GM10847 (cell line): ENCODE measurements around the gene DPP7.

Experiments
- POLR2A ChIP-seq: IDR thresholded peaks from 2 replicates; pipeline ENCODE4 v1.6.1; 2011; ENCODE audit not compliant: insufficient read length; ENCODE audit errors: extremely low read depth

Gene DPP7

DNA sequence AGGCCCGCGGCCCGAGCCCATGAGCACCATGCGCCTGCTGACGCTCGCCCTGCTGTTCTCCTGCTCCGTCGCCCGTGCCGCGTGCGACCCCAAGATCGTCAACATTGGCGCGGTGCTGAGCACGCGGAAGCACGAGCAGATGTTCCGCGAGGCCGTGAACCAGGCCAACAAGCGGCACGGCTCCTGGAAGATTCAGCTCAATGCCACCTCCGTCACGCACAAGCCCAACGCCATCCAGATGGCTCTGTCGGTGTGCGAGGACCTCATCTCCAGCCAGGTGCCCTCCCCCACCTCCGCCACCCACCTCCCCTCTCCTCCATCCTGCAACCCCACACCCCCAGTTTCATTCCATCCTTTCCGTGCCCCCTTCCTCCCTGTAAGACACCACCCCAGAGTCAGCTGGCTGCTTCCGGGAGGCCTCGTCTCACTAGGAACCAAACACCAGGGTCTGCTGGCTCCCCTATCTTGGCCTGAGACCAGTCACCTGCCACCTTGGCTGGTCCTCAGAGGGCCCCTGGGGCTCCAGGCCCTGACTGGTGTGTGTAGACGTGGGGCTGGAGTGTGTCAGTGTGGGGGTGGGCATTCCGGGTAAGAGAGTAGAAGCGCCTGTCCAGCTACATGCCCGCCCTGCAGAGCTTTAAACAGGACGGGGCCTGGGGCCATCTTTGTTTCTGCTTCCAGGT lies 25.1 kb upstream of the DPP7 start:
- no peak for TF ChIP-seq POLR2A

DNA sequence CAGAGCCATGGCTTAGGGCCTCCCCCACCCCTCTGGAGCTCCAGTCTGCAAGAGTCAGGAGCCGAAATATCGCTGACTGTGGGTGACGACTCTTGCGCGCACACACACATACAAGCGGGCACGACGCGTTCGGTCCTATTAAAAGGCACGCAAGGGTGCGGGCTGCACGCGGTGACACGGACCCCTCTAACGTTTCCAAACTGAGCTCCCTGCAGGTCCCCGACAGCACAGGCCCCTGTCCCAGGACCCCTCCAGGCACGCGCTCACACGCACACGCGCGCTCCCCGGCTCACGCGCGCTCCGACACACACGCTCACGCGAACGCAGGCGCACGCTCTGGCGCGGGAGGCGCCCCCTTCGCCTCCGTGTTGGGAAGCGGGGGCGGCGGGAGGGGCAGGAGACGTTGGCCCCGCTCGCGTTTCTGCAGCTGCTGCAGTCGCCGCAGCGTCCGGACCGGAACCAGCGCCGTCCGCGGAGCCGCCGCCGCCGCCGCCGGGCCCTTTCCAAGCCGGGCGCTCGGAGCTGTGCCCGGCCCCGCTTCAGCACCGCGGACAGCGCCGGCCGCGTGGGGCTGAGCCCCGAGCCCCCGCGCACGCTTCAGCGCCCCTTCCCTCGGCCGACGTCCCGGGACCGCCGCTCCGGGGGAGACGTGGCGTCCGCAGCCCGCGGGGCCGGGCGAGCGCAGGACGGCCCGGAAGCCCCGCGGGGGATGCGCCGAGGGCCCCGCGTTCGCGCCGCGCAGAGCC lies 24.4 kb upstream of the DPP7 start, which contains the start of gene GRIN1:
TSS of gene GRIN1 (plus strand) at position 433 of the 746 bp plus-strand sequence. CDS start 333 bp downstream, outside the sequence.
- TF ChIP-seq POLR2A = no peak

DNA sequence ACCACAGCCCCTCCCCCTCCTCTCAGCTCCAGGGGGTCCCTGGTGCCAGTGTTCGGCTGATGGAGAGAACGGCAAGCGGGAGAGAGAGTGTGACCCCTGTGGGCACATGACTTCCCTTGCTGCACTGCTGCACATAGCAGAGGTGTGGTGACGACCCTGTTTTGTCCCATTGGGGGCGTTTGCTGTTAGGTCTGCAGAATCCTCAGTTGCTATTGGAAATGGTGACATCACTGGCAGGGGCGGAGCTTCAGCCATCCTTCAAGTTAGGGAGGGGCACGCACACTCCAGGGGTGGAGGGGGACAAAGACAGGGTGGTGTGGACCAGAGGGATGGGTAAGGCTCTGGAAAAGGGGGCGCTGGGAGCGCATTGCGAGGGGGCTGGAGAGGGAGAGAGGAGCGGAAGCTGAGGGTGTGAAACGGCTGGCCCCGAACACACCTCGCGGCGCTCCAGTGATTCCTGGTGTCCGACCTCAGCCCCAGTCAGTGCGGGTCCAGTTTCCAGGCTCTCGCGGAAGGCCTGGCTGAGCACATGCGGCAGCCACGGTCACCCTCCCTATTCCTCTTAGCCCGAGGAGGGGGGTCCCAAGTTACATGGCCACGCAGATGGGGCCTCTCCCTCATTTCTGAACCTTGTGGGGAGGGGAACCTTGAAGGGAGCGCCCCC lies 23.7 kb upstream of the DPP7 start:
- TF ChIP-seq POLR2A = no peak

DNA sequence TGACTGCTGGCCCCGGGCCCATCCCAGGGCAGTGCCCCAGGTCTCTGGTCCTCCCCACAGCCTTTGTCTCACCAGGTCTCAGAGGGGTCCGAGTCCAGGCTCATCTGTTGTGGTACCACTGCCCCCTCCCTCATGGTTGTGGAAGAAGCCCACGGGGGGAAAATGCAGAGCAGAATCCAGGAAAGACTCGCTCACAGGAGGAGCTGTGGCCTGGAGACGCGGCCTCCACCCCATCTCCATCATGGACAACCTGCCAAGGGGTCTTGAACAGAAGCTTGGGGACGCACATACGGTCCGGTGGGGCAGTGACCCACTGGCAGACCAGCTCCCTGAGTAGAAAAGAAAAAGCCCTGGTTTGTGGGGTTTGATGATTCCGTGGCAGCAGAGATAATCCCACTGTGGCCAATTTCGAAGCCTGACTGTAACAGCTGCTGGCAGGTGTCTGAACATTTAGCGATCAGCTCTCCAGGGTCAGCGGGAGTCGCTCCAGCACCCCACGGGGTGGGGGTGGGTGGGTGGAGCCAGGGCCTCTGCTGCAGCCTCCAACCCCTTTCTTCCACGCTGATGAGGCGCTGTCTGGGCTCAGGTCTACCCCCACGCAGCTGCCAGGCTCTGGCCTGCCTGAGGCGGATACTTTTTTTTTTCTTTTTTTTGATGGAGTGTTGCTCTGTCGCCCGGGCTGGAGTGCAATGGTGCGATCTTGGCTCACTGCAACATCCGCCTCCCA lies 22.5 kb upstream of the DPP7 start:
- no peak for TF ChIP-seq POLR2A

DNA sequence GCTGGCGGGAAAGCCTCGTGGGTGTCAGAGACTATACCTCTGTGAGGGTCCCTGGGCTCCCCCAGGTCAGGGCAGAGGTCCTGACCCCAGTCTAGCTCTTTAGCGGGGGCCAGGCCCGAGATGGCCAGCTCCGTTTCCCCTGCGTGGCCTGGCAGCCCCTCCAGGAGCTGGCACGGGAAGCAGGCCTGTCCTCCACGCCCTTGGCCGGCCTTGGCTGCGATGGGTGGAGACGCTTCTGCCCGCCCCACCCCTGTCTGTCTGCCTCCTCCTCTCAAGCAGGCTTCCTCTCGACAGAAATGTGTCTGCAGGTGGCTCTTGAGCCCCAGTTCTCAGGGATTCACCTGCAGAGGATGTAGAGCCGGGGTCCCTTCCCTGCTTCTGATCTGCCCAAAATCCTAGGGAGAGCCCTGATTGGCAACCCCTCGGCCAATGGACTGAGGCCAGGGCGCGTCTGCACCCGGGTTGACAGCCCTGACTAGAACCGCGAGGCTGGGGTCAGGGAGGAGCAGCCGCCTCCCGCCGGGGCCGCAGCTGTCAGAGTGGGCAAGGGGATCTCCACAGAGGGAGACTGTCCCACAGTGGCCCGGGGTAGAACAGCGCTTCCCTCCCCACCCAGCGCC lies 21.8 kb upstream of the DPP7 start:
- no peak for TF ChIP-seq POLR2A

DNA sequence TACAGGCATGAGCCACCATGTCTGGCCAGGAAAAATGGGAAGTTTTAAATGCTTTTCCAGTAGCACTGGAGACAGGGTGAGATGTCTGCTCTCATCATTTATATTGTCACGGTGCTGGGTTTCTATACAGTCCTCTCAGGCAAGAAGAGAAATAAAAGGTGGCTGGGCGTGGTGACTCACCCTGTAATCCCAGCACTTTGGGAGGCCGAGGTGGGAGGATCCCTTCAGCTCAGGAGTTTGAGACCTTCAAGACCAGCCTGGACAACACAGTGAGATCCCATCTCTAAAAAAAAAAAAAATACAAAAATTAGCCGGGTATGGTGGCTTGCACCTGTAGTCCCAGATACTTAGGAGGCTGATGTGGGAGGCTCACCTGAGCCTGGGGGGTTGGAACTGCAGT lies 19.7 kb upstream of the DPP7 start:
- TF ChIP-seq POLR2A = no peak

DNA sequence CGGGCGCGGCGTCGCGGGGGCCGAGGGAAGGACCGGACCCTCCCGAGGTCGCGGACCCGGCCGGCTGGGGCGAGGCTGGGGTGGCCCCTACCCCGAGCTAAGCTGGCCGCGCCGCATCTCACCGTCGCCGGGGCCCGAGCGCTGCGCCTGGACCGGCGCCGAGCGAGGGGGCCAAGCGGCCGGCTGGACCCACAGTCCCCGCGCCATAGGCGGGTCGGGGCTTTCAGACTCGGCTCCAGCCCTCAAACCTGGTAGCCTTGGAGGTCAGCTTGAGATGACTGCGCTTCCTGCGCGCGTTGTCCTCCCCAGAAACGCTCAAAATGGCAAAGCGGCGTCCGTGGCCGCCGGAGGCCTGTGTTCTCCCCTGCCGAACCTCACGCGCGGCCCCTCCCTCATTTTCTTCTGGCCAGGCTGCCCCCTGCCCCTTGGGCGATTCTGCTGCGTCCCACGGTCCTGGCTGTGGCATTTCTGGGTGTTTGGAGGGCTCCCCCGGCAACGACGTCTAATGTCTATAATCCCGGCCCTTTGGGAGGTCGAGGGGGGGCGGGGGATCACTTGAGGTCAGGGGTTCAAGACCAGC lies 15.7 kb upstream of the DPP7 start:
- no peak for TF ChIP-seq POLR2A

DNA sequence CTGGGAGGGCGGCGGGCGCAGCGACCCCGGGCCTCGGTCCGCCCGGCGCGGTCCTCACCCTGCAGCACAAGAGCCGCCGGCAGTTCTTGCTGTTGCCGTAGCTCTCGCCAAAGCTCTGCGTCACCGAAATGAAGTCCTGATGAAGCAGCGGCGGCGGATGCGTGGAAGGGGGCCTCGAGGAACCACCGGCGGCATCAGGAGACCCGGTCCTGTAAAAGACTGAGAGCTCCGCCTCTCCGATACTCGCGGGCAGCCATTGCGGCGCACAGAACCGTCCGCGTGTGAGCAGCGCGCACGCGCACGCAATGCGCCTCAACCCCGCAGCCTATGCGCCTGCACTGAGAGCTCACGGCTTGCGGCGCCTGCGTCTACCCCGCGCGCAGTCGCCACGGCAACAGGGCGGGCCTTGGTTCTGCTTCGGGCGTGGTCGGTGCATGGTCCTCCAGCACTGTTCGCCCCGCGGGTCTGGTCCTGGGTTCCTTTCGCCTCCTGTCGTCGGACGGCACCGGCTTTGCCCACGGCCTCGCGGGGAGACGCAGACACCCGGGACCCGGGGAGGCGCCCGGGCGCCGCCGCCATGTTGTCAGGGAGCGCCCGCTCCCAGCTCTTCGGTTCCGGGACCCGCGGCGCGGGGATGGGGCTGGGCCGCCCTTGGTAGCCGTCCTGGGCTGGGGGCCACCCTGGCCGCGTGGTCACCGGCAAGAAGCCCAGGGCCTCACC lies 15.1 kb upstream of the DPP7 start:
- TF ChIP-seq POLR2A = peak; percentile 73

DNA sequence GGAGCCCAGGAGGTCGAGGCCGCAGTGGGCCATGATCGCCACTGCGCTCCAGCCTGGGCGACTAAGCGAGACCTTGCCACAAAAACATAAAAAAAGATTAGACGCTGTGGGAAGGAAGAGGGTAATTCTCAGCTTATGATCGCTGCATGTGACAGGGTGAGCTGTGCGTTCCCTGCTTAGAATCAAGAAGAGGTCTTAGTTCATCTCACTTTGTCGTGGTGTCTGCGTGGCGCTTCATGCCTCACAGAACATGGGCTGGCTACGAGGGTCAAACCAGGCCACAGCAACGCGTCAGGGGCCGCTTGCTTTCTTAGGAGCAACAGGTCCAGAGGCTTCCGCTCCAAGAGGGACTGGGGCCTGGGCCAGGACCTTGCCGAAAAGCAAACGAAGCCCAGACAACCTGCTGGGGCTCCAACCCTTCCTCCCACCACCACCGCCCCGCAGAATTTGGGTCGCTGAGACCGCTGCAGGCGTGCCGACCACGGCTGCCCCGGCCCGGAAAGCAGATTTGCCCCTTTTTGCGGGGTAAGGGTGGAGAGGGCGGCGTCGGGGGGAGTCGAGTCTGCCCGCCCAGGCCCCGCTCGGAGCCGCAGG lies 14.4 kb upstream of the DPP7 start:
- TF ChIP-seq POLR2A = no peak

DNA sequence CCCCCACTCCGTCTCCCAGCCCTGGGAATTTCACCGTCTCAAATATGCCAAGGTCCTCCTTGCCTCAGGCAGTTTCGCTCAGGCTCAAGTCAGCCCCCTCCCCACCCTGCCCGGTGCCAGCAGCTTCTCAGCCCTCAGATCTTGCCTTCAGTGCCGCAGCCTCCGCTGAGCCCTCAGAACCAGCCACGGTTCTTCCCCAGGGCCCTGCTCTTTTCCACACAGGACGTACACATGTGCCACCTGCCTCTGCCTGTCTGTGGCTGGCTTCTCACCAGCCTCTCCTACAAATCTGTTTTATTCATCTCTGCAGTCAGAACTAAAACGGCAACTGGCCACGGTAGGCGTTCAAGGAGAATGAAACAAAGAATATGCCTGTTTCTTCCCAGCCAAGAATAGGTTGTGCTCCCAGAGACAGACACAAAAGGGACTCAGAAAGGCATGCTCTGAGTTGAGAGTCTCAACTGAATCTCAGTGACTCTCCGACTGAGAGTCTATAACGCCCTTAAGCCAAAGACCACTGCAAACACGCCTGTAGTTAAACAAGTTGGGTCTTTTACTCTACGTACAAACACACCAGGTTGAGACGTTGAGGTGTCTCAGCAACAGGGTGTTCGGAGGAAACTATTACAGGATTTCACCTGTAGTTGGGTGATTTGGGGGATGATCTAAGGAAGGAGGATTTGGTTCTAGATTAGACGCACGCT lies 13.8 kb upstream of the DPP7 start:
- TF ChIP-seq POLR2A = no peak

DNA sequence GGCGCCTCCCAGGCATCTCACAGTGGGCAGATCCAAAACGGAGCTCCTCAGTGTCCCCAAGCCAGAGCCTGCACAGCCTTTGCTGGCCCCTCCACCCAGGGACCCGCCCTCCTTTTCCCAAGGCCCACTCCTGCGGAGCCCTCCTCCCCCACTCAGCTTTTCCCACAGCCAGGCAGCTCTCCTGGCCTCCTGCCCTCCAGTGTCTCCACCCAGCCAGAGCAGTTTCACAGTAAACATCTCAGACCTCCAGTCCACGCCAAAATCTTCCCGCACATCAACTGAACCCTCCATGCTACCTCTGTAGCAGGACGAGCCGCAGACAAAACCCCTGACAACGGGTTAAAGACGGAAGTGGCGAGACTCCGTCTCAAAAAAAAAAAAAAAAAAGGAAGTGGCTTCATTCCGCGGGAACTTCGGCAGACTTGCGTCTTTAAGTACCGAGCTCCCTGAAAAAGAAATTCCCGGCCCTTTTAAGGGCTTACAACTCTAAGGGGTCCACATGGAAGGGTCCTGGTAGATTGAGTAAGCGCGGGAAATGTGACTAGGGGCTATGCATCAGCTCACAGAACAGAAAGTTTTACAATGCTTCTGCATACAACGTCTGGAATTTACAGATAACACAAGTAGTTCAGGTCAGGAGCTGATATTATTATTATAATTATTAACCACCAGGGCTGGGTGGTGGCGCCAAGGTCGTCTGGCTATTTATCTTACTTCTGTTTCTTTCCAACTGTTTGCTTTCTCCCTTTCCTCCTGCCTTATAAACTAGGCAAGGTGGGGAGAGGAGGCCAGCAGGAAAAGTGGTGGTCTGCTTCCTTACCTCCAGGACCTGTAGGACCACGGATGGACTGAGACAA lies 13.0 kb upstream of the DPP7 start:
- no peak for TF ChIP-seq POLR2A

DNA sequence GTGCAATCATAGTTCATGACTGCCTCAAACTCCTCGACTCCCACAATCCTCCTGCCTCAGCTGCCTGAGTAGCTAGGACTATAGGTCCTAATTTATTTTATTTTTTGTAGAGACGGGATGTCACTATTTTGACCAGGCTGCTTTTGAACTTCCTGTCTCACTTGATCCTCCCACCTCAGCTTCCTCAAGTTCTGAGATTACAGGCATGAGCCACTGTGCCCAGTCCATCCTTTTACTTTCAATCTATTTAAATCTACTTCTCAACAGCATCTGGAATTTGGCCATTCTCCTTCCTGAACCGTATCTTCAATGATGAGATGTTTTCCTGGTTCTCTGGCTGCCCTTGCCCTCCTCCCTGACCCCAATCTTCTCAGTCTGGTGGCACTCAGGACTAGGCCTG lies 12.3 kb upstream of the DPP7 start:
- TF ChIP-seq POLR2A = no peak
